Nephron progenitor cell (in vitro differentiated cells): ENCODE data around the gene SLC44A3.

Experiments used
- DNase-seq: peaks from one replicate; pipeline ENCODE4 v3.0.0; 2021
- H3K27ac Mint-ChIP-seq: 2 replicates; pipeline ENCODE4 v1.8.0; 2021; ENCODE audit warnings: mild to moderate bottlenecking, moderate library complexity, mixed read lengths
- H3K27me3 Mint-ChIP-seq: 2 replicates; pipeline ENCODE4 v1.8.0; 2021; ENCODE audit warnings: mild to moderate bottlenecking, low read depth, mixed read lengths; ENCODE audit not compliant: poor library complexity
- H3K36me3 Mint-ChIP-seq: 2 replicates; pipeline ENCODE4 v1.8.0; 2021; ENCODE audit warnings: low read depth, mixed read lengths
- H3K4me1 Mint-ChIP-seq: 2 replicates; pipeline ENCODE4 v1.8.0; 2021; ENCODE audit warnings: mixed read lengths
- H3K4me3 Mint-ChIP-seq: 2 replicates; pipeline ENCODE4 v1.8.0; 2021; ENCODE audit warnings: mild to moderate bottlenecking, moderate library complexity, mixed read lengths
- H3K9me3 Mint-ChIP-seq: 2 replicates; pipeline ENCODE4 v1.8.0; 2021; ENCODE audit warnings: mild to moderate bottlenecking, moderate library complexity, mixed read lengths
- TF ChIP-seq, protein P1 (sequence below): fragments of 200-600 bp; sonication (generic); IDR thresholded peaks from 2 replicates; pipeline ENCODE4 v1.5.0; 2021; ENCODE audit warnings: antibody characterized with exemption

Gene SLC44A3

DNA sequence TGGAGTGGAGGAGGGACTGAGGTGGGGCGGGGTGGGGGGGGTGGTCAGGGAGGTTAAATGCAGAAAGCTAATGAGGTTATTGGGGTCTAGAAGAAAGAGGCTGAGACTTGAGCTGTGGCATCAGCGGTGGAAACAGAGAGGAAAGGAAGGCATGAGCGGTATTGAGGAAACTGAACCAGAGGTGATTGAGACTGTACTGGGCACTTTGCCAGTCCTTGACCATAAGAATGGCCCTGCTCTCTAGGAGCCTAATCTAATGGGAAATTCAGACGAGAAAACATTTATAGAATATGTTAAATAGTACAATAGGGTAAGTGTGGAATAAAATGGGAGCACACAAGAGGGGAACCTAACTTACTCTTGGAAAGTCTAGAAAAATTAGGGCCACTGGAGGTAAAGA lies 23.7 kb downstream of the SLC44A3 start:
- Mint-ChIP-seq H3K4me3 (no peak overlapping the region), H3K27me3 (peaks cover 10% of the 10 kb centered on the region), H3K36me3 (no peaks in the 10 kb centered on the region), H3K9me3 (no peaks in the 10 kb centered on the region), H3K4me1 (no peaks in the 10 kb centered on the region), H3K27ac (no peak overlapping the region)
- TF ChIP-seq, protein P1, sequence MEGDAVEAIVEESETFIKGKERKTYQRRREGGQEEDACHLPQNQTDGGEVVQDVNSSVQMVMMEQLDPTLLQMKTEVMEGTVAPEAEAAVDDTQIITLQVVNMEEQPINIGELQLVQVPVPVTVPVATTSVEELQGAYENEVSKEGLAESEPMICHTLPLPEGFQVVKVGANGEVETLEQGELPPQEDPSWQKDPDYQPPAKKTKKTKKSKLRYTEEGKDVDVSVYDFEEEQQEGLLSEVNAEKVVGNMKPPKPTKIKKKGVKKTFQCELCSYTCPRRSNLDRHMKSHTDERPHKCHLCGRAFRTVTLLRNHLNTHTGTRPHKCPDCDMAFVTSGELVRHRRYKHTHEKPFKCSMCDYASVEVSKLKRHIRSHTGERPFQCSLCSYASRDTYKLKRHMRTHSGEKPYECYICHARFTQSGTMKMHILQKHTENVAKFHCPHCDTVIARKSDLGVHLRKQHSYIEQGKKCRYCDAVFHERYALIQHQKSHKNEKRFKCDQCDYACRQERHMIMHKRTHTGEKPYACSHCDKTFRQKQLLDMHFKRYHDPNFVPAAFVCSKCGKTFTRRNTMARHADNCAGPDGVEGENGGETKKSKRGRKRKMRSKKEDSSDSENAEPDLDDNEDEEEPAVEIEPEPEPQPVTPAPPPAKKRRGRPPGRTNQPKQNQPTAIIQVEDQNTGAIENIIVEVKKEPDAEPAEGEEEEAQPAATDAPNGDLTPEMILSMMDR, result no peak
- DNase-seq, result no peak

DNA sequence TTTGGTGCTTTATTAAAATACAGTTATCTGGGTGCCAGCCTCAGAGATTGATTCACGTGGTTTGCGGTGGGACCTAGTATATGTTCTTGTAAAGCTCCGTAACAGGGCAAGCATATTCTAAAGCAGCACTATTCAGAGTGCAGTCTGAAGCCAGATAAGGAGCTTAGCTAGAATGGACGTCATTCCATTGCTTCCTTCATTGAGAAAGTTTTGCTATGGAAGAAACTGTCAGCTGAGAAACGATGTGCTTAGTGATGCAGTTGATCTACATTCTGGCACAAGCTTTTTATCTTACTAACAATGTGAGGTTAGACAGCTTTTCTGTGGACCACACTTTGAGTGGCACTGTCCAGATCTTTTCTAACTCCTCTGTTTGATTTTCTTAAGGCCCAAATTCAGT lies 26.2 kb downstream of the SLC44A3 start:
- H3K4me1 Mint-ChIP-seq, result no peaks in the 10 kb centered on the region
- H3K36me3 Mint-ChIP-seq, result no peaks in the 10 kb centered on the region
- no peak overlapping the region for H3K27ac Mint-ChIP-seq
- TF ChIP-seq, protein P1, result no peak
- peaks cover 13% of the 10 kb centered on the region for H3K27me3 Mint-ChIP-seq
- DNase-seq, result no peak
- no peak overlapping the region for H3K4me3 Mint-ChIP-seq
- no peaks in the 10 kb centered on the region for H3K9me3 Mint-ChIP-seq

DNA sequence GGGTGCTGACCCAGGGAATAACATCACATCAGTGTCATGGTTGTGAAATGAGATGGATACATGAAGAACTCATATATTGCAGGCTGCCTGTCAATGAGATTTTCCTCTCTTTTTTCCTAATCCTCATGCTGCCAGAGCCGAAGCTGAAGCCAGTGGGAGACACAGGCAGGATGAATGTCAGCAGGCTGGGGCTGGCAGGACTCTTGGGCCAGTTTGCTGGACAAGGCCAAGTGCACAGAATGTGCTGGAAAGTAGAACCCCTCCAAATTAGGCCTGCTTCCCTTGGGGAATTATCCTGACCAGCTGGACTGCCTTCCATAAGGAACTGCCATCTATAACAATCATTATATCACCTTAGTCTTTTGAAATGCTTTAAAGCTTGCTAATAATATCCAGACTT lies 31.4 kb downstream of the SLC44A3 start:
- H3K36me3 Mint-ChIP-seq, result no peaks in the 10 kb centered on the region
- no peaks in the 10 kb centered on the region for H3K4me1 Mint-ChIP-seq
- no peak overlapping the region for H3K27ac Mint-ChIP-seq
- DNase-seq, result no peak
- H3K27me3 Mint-ChIP-seq, result peaks cover 4% of the 10 kb centered on the region
- no peak overlapping the region for H3K4me3 Mint-ChIP-seq
- TF ChIP-seq, protein P1, result no peak
- no peaks in the 10 kb centered on the region for H3K9me3 Mint-ChIP-seq

DNA sequence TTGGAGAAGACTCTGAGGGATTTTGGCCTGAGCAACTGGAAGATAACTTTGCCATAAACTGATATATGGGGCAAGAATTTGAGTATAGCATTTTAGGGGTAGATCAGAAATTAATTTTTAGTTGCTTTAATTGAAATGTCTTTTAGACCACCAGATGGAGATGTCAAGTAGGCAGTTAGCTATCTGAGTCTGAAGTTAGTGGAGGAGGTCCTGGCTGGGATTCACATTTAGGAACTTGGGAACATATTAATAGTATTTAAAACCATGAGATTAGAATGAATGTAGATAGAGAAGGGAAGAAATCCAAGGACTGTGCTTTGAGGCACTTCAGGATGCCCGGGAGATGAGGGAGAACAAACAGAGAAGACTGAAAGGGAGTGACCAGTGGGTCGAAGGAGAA lies 32.6 kb downstream of the SLC44A3 start:
- H3K36me3 Mint-ChIP-seq, result no peaks in the 10 kb centered on the region
- TF ChIP-seq, protein P1, result no peak
- H3K27me3 Mint-ChIP-seq, result peaks cover 4% of the 10 kb centered on the region
- no peak for DNase-seq
- H3K4me1 Mint-ChIP-seq, result no peaks in the 10 kb centered on the region
- H3K27ac Mint-ChIP-seq, result no peak overlapping the region
- H3K9me3 Mint-ChIP-seq, result no peaks in the 10 kb centered on the region
- no peak overlapping the region for H3K4me3 Mint-ChIP-seq

DNA sequence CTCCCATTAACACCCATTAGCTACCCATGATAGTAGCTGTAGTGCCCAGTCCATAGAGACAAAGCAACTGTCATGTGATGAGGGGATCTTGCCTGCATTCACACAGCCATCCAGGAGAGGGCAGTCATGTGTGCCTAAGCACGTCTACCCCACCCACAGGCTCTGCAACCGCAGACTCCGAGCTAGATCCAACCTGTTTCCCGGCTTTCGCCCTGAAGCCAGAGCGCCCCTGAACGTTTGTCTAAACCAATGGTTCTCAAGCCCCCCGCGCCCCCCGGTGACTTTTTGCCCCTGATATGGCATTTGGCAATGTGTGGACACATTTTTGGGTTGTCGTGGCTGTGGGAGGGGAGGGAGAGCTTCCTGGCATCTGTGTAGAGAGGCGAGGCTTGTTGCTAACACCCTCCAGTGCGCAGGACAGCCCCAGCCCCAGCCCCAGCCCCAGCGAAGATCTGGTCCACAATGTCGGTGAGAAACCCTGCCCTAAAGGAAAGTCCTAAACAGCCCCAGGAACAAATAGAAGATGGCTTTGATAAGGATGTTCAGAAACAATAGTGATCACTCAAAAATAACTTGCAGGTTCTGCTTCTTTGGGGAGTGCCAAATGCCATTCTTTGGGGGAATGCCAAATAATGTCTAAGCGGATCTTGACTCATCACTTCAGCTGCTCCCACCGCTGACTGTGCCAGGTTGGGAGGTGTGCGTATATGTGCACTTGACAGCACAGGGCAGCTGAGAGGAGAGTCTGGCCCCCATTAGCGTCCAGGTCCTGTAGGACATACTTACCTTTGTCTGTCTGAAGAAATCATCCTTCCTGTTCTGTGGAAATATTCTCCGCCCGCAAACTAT lies 34.5 kb downstream of the SLC44A3 start:
- Mint-ChIP-seq H3K27me3 (peaks cover 4% of the 10 kb centered on the region), H3K4me1 (peaks cover 12% of the 10 kb centered on the region), H3K36me3 (no peaks in the 10 kb centered on the region), H3K27ac (no peak overlapping the region), H3K9me3 (no peaks in the 10 kb centered on the region), H3K4me3 (no peak overlapping the region)
- DNase-seq, result peak; percentile 78
- TF ChIP-seq, protein P1, result peak; percentile 82

DNA sequence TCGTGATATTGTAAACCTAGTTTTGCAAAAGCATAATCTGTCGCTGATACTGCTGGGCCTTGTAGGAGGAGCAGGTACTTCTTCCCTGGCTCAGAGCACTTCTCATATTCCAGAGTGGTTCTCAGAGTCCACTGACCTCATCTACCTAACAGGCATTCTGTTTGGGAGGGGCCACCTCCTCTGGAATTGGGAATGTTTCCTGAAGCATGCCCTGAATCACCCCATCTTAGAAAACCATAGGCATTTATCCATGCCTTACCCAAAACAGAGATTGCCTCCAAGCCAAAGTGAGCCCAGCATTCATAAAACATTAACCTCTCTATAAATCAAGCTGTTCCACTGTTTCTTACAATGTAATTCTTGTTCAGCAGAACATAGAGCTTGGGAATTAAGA lies 35.1 kb downstream of the SLC44A3 start:
- Mint-ChIP-seq H3K9me3 (no peaks in the 10 kb centered on the region), H3K4me1 (peaks cover 18% of the 10 kb centered on the region), H3K27ac (no peak overlapping the region), H3K4me3 (no peak overlapping the region), H3K27me3 (peaks cover 2% of the 10 kb centered on the region), H3K36me3 (no peaks in the 10 kb centered on the region)
- TF ChIP-seq, protein P1, result no peak
- DNase-seq, result no peak
